GM12874 (cell line): ENCODE data around the gene SUCLG2.

ENCODE experiments used
- CTCF ChIP-seq: IDR thresholded peaks from 2 replicates; pipeline ENCODE4 v1.5.1; 2011; ENCODE audit warnings: low read depth, mild to moderate bottlenecking, control low read depth, low read length, moderate library complexity; ENCODE audit not compliant: insufficient read depth

Gene SUCLG2

GRCh38 chr3:67540198-67540894 is 114.1 kb downstream of the SUCLG2 start:
- no peak for TF ChIP-seq CTCF

GRCh38 chr3:67535006-67535405 is 119.4 kb downstream of the SUCLG2 start:
- TF ChIP-seq CTCF = no peak

- TF ChIP-seq CTCF = no peak
Observed at GRCh38 chr3:67534594-67534993, 119.8 kb downstream of the SUCLG2 start.

GRCh38 chr3:67531181-67532101 is 123.0 kb downstream of the SUCLG2 start:
- no peak for TF ChIP-seq CTCF

- TF ChIP-seq CTCF = no peak
Observed at GRCh38 chr3:67529915-67530314, 124.5 kb downstream of the SUCLG2 start.

- no peak for TF ChIP-seq CTCF
Observed at GRCh38 chr3:67529337-67529736, 125.1 kb downstream of the SUCLG2 start.

GRCh38 chr3:67526246-67526645 is 128.2 kb downstream of the SUCLG2 start:
- no peak for TF ChIP-seq CTCF
